HG02759 (cell line): ENCODE measurements around the gene RNF43.

ENCODE experiments used
- ATAC-seq: cut with Tn5 transposase; IDR thresholded peaks from one replicate; pipeline ENCODE4 v1.9.1; 2021; ENCODE audit warnings: mild to moderate bottlenecking, moderate library complexity; ENCODE audit not compliant: unreplicated experiment

The RNF43 gene

GRCh38 chr17:58417300-58418092 lies at the start of gene RNF43:
RNF43 (minus strand) TSS chr17:58417534; CDS start chr17:58415577, 1,957 bp downstream.
- peak; percentile 96 for ATAC-seq

- ATAC-seq = no peak
Observed at GRCh38 chr17:58455491-58455890, 38.2 kb upstream of the RNF43 start.

GRCh38 chr17:58452738-58453137 lies 35.4 kb upstream of the RNF43 start:
- no peak for ATAC-seq

- ATAC-seq = peak; percentile 50
Observed at GRCh38 chr17:58447039-58447975, 30.0 kb upstream of the RNF43 start.

GRCh38 chr17:58446086-58446485 lies 28.8 kb upstream of the RNF43 start:
- ATAC-seq = no peak

- ATAC-seq = no peak
Observed at GRCh38 chr17:58436805-58437239, 19.5 kb upstream of the RNF43 start.

- no peak for ATAC-seq
Observed at GRCh38 chr17:58436245-58436644, 18.9 kb upstream of the RNF43 start.

- ATAC-seq = no peak
Observed at GRCh38 chr17:58432806-58433573, 15.7 kb upstream of the RNF43 start.

- ATAC-seq = no peak
Observed at GRCh38 chr17:58427807-58428206, 10.5 kb upstream of the RNF43 start.

- no peak for ATAC-seq
Observed at GRCh38 chr17:58421711-58422110, 4.4 kb upstream of the RNF43 start.

GRCh38 chr17:58420827-58421226 lies 3.5 kb upstream of the RNF43 start:
- no peak for ATAC-seq

- ATAC-seq = no peak
Observed at GRCh38 chr17:58416937-58417299, 416 bp downstream of the RNF43 start.

GRCh38 chr17:58416396-58416795 lies 938 bp downstream of the RNF43 start:
- no peak for ATAC-seq

- no peak for ATAC-seq
Observed at GRCh38 chr17:58415371-58416055, 1.8 kb downstream of the RNF43 start.

- no peak for ATAC-seq
Observed at GRCh38 chr17:58414596-58414997, 2.7 kb downstream of the RNF43 start.

GRCh38 chr17:58413684-58414083 lies 3.6 kb downstream of the RNF43 start:
- no peak for ATAC-seq

- no peak for ATAC-seq
Observed at GRCh38 chr17:58412961-58413586, 4.3 kb downstream of the RNF43 start.

- ATAC-seq = no peak
Observed at GRCh38 chr17:58412064-58412703, 5.2 kb downstream of the RNF43 start.

- ATAC-seq = no peak
Observed at GRCh38 chr17:58411408-58411894, 5.9 kb downstream of the RNF43 start.
